ENCODE results near the gene WNT7A.

WNT7A gene

DNA sequence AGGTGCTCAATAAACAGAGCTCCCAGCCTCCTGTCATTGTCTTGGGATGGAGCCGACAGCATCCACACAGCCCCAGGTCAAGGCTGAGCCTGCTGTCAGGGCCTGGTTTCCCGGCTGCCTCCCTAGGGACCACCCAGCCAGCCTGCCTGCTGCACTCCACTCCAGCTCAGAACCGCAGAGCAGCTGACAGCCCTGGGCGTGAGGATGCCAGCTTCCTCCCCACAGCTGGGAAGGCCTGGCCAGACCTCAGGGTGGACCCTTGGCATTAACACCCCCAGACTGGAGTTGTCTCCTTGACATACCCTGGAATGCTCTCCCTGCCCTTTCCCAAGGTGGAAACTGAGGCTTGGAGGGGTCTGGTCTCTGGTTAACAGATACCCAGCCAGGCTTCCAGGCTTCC, 112.0 kb downstream of the WNT7A start:
- DNase-seq, result no peak

DNA sequence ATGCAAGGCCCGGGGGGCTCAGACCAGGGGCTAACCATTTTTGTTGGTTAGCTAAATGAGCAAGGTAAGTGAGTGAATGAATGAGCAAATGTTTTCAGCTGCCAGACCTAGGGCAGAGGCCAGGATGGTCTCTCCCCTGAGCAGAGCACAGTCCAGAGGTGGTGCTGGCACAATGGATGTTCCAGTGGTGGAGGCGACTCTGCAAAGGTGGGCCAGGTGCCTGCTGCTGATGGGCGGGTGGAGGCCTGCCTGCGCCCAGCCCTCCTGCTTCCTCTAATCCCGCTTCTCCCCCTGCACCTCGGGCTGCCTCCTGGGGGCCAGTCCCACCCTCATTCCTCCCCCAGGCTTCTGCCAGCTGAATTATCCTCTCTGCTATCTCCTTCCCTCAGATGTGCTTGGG, 112.8 kb downstream of the WNT7A start:
- DNase-seq, result no peak

Measured in effector CD4-positive, alpha-beta T cell (primary cell).